CD4-positive, alpha-beta T cell treated with Interleukin-10 for 1 hour (primary cell): ENCODE results near the gene BLOC1S3.
A peak's percentile ranks its signal among the peaks of the same experiment; 100 is the strongest.

Experiments
- DNase-seq: peaks from one replicate; pipeline ENCODE4 v3.0.0-alpha.2; 2020

BLOC1S3 gene

GRCh38 chr19:45162608-45163143, 15.9 kb upstream of the BLOC1S3 start:
- no peak for DNase-seq

GRCh38 chr19:45163156-45163555, 15.4 kb upstream of the BLOC1S3 start:
- no peak for DNase-seq

GRCh38 chr19:45163751-45164460, 14.7 kb upstream of the BLOC1S3 start:
- no peak for DNase-seq

GRCh38 chr19:45164577-45165335, 13.8 kb upstream of the BLOC1S3 start:
- peak; percentile 72 for DNase-seq

- no peak for DNase-seq
These were observed 11.8 kb upstream of the BLOC1S3 start for GRCh38 chr19:45166723-45167252.

- DNase-seq = peak; percentile 26
These were observed 9.7 kb upstream of the BLOC1S3 start for GRCh38 chr19:45168767-45169351.

- no peak for DNase-seq
These were observed 9.0 kb upstream of the BLOC1S3 start for GRCh38 chr19:45169602-45170001.

- DNase-seq = no peak
These were observed 8.2 kb upstream of the BLOC1S3 start for GRCh38 chr19:45170146-45171106.

GRCh38 chr19:45171211-45171623, 7.4 kb upstream of the BLOC1S3 start:
- DNase-seq = peak; percentile 85

GRCh38 chr19:45172173-45172572, 6.4 kb upstream of the BLOC1S3 start:
- DNase-seq = peak; percentile 59

- no peak for DNase-seq
These were observed 5.9 kb upstream of the BLOC1S3 start for GRCh38 chr19:45172611-45173208.

GRCh38 chr19:45173816-45174215, 4.8 kb upstream of the BLOC1S3 start:
- no peak for DNase-seq

GRCh38 chr19:45175515-45176345, 2.9 kb upstream of the BLOC1S3 start:
- no peak for DNase-seq

- no peak for DNase-seq
These were observed 745 bp upstream of the BLOC1S3 start, which contains the start of gene TRAPPC6A for GRCh38 chr19:45177817-45178261. TSS of gene TRAPPC6A (minus strand) at chr19:45178237. CDS start at chr19:45178218, 19 bp downstream.

- peak; percentile 32 for DNase-seq
These were observed 698 bp downstream of the BLOC1S3 start for GRCh38 chr19:45179072-45179891.

- DNase-seq = no peak
These were observed 1.3 kb downstream of the BLOC1S3 start for GRCh38 chr19:45179892-45180370.

- no peak for DNase-seq
These were observed 2.4 kb downstream of the BLOC1S3 start for GRCh38 chr19:45180936-45181335.

GRCh38 chr19:45182758-45183157, 4.2 kb downstream of the BLOC1S3 start:
- no peak for DNase-seq

- DNase-seq = no peak
These were observed 5.5 kb downstream of the BLOC1S3 start for GRCh38 chr19:45184115-45184514.
